Measurements from ENCODE around the gene CPAMD8. TPM values are rescaled to one million over a fixed set of nuclear protein-coding genes. Genes with fewer than 3 reads are reported as not detected.
A peak's percentile ranks its signal among the peaks of the same experiment; 100 is the strongest.

The CPAMD8 gene
- total RNA-seq, 1 donor from 2014 or later = 4.9 TPM

GRCh38 chr19:16957151-16957701 lies 69.4 kb downstream of the CPAMD8 start:
- H3K4me1 Mint-ChIP-seq (ENCODE audit: low read depth) = peaks cover 22% of the 10 kb centered on the region
- no peak overlapping the region for H3K4me3 Mint-ChIP-seq (ENCODE audit: unreplicated experiment)
- H3K36me3 Mint-ChIP-seq (ENCODE audit: low read depth) = no peaks in the 10 kb centered on the region

GRCh38 chr19:16955161-16955560 lies 71.4 kb downstream of the CPAMD8 start:
- H3K9me3 Mint-ChIP-seq (ENCODE audit: low read depth) = peaks cover 8% of the 10 kb centered on the region
- TF ChIP-seq, protein P1, sequence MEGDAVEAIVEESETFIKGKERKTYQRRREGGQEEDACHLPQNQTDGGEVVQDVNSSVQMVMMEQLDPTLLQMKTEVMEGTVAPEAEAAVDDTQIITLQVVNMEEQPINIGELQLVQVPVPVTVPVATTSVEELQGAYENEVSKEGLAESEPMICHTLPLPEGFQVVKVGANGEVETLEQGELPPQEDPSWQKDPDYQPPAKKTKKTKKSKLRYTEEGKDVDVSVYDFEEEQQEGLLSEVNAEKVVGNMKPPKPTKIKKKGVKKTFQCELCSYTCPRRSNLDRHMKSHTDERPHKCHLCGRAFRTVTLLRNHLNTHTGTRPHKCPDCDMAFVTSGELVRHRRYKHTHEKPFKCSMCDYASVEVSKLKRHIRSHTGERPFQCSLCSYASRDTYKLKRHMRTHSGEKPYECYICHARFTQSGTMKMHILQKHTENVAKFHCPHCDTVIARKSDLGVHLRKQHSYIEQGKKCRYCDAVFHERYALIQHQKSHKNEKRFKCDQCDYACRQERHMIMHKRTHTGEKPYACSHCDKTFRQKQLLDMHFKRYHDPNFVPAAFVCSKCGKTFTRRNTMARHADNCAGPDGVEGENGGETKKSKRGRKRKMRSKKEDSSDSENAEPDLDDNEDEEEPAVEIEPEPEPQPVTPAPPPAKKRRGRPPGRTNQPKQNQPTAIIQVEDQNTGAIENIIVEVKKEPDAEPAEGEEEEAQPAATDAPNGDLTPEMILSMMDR (IDR thresholded peaks at IDR 0.05) = no peak
- H3K27ac Mint-ChIP-seq (ENCODE audit: unreplicated experiment) = no peak overlapping the region

More at GRCh38 chr19:16957151-16957701, 69.4 kb downstream of the CPAMD8 start:
- TF ChIP-seq, protein P1 (IDR thresholded peaks at IDR 0.05) = no peak
- no peak overlapping the region for H3K27ac Mint-ChIP-seq (ENCODE audit: unreplicated experiment)
- H3K27me3 Mint-ChIP-seq (ENCODE audit: low read depth) = peaks cover 8% of the 10 kb centered on the region
- DNase-seq (ENCODE audit: low spot score) = peak; percentile 49
- peaks cover 8% of the 10 kb centered on the region for H3K9me3 Mint-ChIP-seq (ENCODE audit: low read depth)

DNA sequence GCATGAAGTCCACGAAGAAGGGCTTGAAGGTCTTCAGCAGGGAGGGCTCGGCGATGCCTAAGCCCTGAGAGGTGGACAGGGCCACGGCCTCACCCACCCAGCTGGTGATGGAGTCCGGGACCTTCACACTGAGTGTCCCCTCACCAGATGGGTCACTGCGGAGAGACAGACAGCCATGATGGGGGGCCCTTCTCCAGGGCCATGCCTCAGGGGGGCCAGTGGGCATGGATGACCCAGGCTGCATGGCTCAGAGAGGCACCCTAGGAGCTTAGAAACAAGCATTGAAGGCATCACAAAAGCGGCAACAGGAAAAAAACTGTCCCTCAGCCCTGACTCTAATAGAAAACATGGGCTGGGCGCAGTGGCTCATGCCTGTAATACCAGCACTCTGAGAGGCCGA lies 74.6 kb downstream of the CPAMD8 start:
- H3K27ac Mint-ChIP-seq (ENCODE audit: unreplicated experiment) = no peak overlapping the region
- TF ChIP-seq, protein P1 (IDR thresholded peaks at IDR 0.05) = no peak
- no peak overlapping the region for H3K4me3 Mint-ChIP-seq (ENCODE audit: unreplicated experiment)
- H3K27me3 Mint-ChIP-seq (ENCODE audit: low read depth) = peaks cover 11% of the 10 kb centered on the region
- no peak for DNase-seq (ENCODE audit: low spot score)
- no peaks in the 10 kb centered on the region for H3K36me3 Mint-ChIP-seq (ENCODE audit: low read depth)
- H3K9me3 Mint-ChIP-seq (ENCODE audit: low read depth) = peaks cover 8% of the 10 kb centered on the region
- peaks cover 2% of the 10 kb centered on the region for H3K4me1 Mint-ChIP-seq (ENCODE audit: low read depth)

More at GRCh38 chr19:16955161-16955560, 71.4 kb downstream of the CPAMD8 start:
- DNase-seq (ENCODE audit: low spot score) = no peak
- Mint-ChIP-seq H3K27me3 (ENCODE audit: low read depth) (peaks cover 8% of the 10 kb centered on the region), H3K4me3 (ENCODE audit: unreplicated experiment) (no peak overlapping the region), H3K4me1 (ENCODE audit: low read depth) (peaks cover 9% of the 10 kb centered on the region), H3K36me3 (ENCODE audit: low read depth) (no peaks in the 10 kb centered on the region)

- H3K27me3 Mint-ChIP-seq (ENCODE audit: low read depth) = peaks cover 11% of the 10 kb centered on the region
- no peak overlapping the region for H3K4me3 Mint-ChIP-seq (ENCODE audit: unreplicated experiment)
- H3K4me1 Mint-ChIP-seq (ENCODE audit: low read depth) = no peaks in the 10 kb centered on the region
- H3K9me3 Mint-ChIP-seq (ENCODE audit: low read depth) = peaks cover 8% of the 10 kb centered on the region
- no peak overlapping the region for H3K27ac Mint-ChIP-seq (ENCODE audit: unreplicated experiment)
- no peaks in the 10 kb centered on the region for H3K36me3 Mint-ChIP-seq (ENCODE audit: low read depth)
- DNase-seq (ENCODE audit: low spot score) = no peak
- TF ChIP-seq, protein P1 (IDR thresholded peaks at IDR 0.05) = no peak
Observed at GRCh38 chr19:16951529-16951928, 75.1 kb downstream of the CPAMD8 start.

GRCh38 chr19:16949496-16950023 lies 77.0 kb downstream of the CPAMD8 start:
- no peak overlapping the region for H3K27ac Mint-ChIP-seq (ENCODE audit: unreplicated experiment)
- H3K36me3 Mint-ChIP-seq (ENCODE audit: low read depth) = no peaks in the 10 kb centered on the region
- H3K27me3 Mint-ChIP-seq (ENCODE audit: low read depth) = peaks cover 4% of the 10 kb centered on the region
- TF ChIP-seq, protein P1 (IDR thresholded peaks at IDR 0.05) = no peak
- no peak for DNase-seq (ENCODE audit: low spot score)
- no peak overlapping the region for H3K4me3 Mint-ChIP-seq (ENCODE audit: unreplicated experiment)
- H3K4me1 Mint-ChIP-seq (ENCODE audit: low read depth) = no peaks in the 10 kb centered on the region
- H3K9me3 Mint-ChIP-seq (ENCODE audit: low read depth) = peaks cover 8% of the 10 kb centered on the region

All from chondrocyte (in vitro differentiated cells).